ENCODE results near the gene ENO2.

DNA sequence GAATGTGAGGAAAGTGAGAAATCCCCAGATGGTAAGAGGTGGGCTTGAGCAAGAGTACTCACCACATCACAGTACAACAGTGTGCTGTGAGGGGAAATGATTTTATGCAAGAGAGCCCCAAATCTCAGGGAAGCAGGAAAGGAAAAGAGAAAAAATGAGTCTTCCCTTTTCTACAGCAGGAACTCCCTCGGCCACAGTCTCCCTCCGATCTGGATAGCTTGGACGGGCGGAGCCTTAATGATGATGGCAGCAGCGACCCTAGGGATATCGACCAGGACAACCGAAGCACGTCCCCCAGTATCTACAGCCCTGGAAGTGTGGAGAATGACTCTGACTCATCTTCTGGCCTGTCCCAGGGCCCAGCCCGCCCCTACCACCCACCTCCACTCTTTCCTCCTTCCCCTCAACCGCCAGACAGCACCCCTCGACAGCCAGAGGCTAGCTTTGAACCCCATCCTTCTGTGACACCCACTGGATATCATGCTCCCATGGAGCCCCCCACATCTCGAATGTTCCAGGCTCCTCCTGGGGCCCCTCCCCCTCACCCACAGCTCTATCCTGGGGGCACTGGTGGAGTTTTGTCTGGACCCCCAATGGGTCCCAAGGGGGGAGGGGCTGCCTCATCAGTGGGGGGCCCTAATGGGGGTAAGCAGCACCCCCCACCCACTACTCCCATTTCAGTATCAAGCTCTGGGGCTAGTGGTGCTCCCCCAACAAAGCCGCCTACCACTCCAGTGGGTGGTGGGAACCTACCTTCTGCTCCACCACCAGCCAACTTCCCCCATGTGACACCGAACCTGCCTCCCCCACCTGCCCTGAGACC lies 21.2 kb downstream of the ENO2 start:
- no peak for TF ChIP-seq CTCF (IDR thresholded peaks at IDR 0.05; ENCODE audit: low read depth, low read length, missing input control)
- TF ChIP-seq TAF1 (conservative IDR thresholded peaks at IDR 0.05): no peak
- no peak for TF ChIP-seq YY1 (IDR thresholded peaks at IDR 0.05)
- no peak for TF ChIP-seq HNF4G (IDR thresholded peaks at IDR 0.05)
- TF ChIP-seq, protein P1, sequence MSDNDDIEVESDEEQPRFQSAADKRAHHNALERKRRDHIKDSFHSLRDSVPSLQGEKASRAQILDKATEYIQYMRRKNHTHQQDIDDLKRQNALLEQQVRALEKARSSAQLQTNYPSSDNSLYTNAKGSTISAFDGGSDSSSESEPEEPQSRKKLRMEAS (IDR thresholded peaks at IDR 0.05): no peak
- no peak for TF ChIP-seq JUND (IDR thresholded peaks at IDR 0.05)
- no peak for TF ChIP-seq NR2F2 (IDR thresholded peaks at IDR 0.05)
- no peak for TF ChIP-seq GABPA (IDR thresholded peaks at IDR 0.05 in 1 of 2, conservative IDR thresholded peaks at IDR 0.05 in 1 of 2)
- no peak for TF ChIP-seq EGR1 (IDR thresholded peaks at IDR 0.05; ENCODE audit: low read depth in 2 of 2)
- TF ChIP-seq RAD21 (IDR thresholded peaks at IDR 0.05): no peak
- no peak for TF ChIP-seq FOXA1 (IDR thresholded peaks at IDR 0.05)
- TF ChIP-seq, protein P2, sequence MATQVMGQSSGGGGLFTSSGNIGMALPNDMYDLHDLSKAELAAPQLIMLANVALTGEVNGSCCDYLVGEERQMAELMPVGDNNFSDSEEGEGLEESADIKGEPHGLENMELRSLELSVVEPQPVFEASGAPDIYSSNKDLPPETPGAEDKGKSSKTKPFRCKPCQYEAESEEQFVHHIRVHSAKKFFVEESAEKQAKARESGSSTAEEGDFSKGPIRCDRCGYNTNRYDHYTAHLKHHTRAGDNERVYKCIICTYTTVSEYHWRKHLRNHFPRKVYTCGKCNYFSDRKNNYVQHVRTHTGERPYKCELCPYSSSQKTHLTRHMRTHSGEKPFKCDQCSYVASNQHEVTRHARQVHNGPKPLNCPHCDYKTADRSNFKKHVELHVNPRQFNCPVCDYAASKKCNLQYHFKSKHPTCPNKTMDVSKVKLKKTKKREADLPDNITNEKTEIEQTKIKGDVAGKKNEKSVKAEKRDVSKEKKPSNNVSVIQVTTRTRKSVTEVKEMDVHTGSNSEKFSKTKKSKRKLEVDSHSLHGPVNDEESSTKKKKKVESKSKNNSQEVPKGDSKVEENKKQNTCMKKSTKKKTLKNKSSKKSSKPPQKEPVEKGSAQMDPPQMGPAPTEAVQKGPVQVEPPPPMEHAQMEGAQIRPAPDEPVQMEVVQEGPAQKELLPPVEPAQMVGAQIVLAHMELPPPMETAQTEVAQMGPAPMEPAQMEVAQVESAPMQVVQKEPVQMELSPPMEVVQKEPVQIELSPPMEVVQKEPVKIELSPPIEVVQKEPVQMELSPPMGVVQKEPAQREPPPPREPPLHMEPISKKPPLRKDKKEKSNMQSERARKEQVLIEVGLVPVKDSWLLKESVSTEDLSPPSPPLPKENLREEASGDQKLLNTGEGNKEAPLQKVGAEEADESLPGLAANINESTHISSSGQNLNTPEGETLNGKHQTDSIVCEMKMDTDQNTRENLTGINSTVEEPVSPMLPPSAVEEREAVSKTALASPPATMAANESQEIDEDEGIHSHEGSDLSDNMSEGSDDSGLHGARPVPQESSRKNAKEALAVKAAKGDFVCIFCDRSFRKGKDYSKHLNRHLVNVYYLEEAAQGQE (IDR thresholded peaks at IDR 0.05): no peak
- TF ChIP-seq, protein P3, sequence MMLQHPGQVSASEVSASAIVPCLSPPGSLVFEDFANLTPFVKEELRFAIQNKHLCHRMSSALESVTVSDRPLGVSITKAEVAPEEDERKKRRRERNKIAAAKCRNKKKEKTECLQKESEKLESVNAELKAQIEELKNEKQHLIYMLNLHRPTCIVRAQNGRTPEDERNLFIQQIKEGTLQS (IDR thresholded peaks at IDR 0.05): no peak
